ENCODE measurements around the gene PRDM16. TPM values are rescaled to one million over a fixed set of nuclear protein-coding genes. Genes with fewer than 3 reads are reported as not detected.

PRDM16 gene
- total RNA-seq, 2 donors from 2014 or later, result 0.25 TPM; not detected in 1

DNA sequence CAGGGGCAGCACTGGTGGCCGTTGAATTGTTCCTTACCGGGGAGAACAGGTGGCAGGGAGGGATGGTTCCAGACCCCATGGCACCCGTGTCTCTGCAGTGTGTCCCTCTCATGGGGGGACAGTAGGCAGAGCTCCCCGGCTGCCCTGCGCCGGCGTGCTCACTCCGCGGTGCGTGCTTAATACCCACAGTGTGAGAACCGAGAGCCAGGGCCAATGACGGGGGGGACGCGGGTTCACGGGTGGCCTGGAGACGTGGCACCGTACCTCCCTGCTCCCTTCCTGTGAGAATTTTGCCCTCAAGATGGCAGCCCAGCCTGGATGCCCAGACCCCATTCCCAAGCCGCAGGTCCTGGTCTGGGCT is 47.1 kb downstream of the PRDM16 start:
- Mint-ChIP-seq H3K9me3 (no peaks in the 10 kb centered on the region), H3K27ac (no peak overlapping the region), H3K36me3 (no peaks in the 10 kb centered on the region)
- ATAC-seq (no peak), DNase-seq (ENCODE audit: low spot score in 2 of 2) (no peak)

DNA sequence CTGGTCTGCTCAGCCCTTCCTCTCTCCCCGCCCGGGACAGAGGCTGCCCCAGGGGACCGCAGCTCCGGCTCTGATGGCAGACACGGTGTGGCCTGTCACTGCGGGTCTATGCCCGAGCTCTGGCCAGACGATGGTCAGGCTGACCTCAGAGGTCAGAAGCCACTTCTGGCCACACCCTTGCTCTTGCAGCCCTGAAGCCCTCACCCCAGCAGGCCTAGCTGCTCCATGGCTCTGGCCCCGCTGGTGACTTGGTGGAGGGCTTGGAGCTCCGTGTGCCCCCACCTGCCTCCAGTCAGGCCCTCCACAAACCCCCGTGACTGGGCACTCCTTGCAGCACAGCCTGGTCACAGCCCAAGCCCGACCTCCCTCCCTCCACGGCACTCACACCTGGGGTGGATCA is 47.6 kb downstream of the PRDM16 start:
- DNase-seq (ENCODE audit: low spot score in 2 of 2) (no peak), ATAC-seq (no peak)
- Mint-ChIP-seq H3K9me3 (no peaks in the 10 kb centered on the region), H3K36me3 (no peaks in the 10 kb centered on the region), H3K27ac (no peak overlapping the region)

DNA sequence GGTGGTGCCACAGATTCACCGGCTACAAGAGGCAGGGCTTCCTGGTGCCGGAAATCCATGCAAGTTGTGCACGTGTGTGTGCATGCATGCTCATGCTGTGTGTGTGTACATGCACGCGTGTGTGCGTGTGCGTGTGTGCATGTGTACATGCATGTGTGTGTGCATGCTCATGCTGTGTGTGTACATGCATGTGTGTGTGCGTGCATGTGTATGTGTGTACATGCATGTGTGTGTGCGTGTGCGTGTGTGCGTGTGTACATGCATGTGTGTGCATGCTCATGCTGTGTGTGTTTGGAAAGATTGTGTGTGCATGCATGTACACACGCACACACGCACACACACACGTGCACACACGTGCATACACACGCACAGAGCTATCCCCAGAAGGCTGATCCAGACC is 48.9 kb downstream of the PRDM16 start:
- DNase-seq (ENCODE audit: low spot score in 2 of 2) (no peak), ATAC-seq (no peak)

DNA sequence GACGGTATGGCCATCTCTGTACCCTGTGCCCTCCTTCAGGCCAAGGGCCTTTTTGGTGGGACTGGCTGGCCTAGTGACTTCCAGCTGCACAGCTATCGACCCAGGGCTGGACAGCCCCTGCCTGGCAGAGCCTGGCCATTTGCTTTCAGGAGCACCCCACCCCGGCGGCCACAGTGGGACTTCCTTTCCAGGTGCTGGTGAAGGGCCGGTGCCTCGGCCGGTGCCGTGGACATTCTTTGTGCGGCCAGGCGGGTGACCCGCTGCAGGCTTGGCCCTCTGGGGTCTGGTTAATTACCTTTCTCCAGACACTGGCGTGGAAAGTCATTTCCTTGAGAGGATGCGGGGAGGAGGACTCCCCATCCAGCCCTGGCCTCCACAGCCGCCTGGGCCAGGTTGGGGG is 50.1 kb downstream of the PRDM16 start:
- Mint-ChIP-seq H3K27ac (no peak overlapping the region), H3K9me3 (no peaks in the 10 kb centered on the region), H3K36me3 (no peaks in the 10 kb centered on the region)
- no peak for DNase-seq (ENCODE audit: low spot score in 2 of 2)
- no peak for ATAC-seq

More for the DNA sequence above, 48.9 kb downstream of the PRDM16 start:
- no peak overlapping the region for H3K27ac Mint-ChIP-seq
- no peaks in the 10 kb centered on the region for H3K9me3 Mint-ChIP-seq
- no peaks in the 10 kb centered on the region for H3K36me3 Mint-ChIP-seq

DNA sequence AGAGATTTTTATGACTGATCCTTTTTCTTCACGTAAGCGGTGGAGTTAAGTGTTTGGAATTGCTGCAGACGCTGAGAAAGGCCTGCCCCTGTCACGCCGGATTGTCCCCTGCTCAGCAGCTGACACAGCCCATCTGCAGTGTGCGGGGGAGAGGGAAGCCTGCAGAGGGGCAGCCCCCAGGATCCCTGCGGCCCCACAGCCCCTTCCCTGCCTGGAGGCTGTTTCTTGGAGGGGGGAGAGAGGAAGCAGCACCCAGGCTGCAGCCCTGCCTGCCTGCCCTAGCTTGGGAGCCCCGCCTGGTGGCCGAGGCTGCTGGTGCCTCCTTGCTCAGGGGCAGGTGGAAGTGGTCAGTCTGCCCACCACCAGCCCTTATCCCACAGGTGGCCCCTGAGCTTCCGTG is 50.7 kb downstream of the PRDM16 start:
- ATAC-seq (no peak), DNase-seq (ENCODE audit: low spot score in 2 of 2) (no peak)
- Mint-ChIP-seq H3K9me3 (no peaks in the 10 kb centered on the region), H3K27ac (no peak overlapping the region), H3K36me3 (no peaks in the 10 kb centered on the region)

DNA sequence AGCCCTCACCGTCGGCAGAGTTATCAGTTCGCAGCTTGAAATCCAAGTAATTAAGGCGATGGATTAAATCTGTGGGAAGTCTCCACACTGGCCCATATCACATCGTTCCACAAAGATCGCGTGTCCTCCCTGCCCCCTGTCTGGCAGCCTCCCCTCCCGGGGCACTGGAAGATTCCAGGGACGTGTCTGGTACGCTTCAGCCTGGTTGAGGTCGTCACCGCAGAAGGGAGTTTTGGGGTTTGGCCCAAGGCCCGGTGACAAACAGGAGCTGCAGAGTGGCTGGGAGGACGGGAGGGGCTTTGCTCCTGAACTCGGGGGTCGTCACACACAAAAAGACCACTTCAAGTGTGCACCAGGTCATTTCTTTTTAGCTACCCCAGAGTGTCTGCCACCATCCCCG is 51.1 kb downstream of the PRDM16 start:
- ATAC-seq, result no peak
- no peaks in the 10 kb centered on the region for H3K36me3 Mint-ChIP-seq
- no peak for DNase-seq (ENCODE audit: low spot score in 2 of 2)
- H3K27ac Mint-ChIP-seq, result no peak overlapping the region
- H3K9me3 Mint-ChIP-seq, result no peaks in the 10 kb centered on the region

DNA sequence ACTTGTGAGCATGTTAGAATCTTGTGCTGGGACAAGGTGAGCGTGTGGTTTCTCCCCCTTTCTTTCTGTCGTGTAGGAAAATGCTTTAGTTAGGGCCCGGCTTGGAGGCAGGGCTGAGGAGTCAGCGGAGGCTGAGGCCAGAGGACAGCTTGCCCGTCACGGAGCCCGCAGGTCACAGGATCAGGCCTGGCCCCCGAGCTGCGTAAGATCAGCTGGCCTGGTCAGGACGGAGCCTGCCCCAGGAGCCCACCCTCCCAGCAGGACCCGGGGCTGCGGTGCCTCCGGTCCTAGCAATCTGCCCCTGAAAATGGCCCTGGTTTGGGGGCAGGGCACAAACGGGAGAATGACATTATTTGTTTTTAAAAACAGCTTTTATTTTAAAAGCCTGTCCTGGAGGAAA is 52.0 kb downstream of the PRDM16 start:
- Mint-ChIP-seq H3K36me3 (no peaks in the 10 kb centered on the region), H3K27ac (no peak overlapping the region), H3K9me3 (no peaks in the 10 kb centered on the region)
- ATAC-seq, result no peak
- DNase-seq (ENCODE audit: low spot score in 2 of 2), result no peak

DNA sequence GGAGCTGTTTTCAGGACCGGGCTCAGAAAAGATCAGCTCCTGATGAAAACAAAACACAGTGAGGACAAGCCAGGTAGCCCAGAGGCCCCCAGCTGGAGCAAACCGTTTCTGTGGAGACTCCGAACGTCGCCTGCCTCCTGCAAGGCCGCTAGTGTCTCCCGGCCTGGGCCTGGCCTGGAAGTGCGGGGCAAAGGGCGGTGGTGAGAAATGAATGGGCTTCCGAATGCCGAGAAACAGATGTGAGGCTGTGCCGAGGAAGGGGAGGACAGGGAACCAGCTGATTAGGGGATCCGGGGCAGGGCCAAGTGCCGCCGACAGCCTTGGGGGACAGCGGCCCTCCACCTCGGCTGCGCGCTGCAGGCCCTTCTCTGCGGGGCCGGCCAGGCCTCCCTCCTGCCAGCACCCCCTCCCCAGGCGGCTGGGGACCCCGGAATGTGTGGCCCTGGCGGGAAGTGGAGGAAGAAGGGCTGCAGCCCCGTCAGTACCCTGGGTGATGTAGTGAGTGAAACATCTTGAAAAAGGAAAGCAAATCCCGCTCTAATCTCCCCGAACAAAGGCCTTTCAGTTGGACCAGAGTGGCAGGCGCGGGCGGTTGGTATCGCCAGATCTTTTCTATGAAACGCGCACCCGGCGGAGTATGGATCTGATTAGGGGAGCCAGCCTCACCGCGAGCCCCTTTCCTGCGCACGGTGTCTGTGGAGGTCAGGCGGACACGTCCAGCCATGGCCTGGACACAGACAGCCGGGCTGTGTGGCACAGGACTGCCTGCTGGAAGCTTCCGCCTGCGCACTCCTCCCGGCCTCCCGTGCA is 52.6 kb downstream of the PRDM16 start:
- Mint-ChIP-seq H3K27ac (no peak overlapping the region), H3K36me3 (no peaks in the 10 kb centered on the region), H3K9me3 (no peaks in the 10 kb centered on the region)
- ATAC-seq (no peak), DNase-seq (ENCODE audit: low spot score in 2 of 2) (no peak)

DNA sequence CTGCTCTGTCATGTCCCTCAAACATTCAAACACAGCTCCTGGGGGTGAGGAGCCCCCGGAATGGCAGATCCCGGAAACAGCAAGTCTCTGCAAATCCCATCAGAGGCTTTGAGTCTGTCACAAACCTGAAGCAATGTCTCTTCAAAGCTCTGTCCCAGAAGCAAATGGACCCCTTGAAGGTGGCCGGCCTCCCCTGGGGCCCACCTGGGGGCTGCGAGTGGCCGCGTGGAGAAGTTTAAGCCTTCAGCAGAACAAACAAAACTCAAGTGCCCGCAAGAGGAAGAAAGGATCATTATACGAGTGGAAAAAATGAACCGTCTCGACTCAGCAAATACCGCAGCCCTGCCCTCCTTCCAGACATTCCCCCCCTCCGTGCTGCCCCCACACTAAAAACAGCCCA is 53.3 kb downstream of the PRDM16 start:
- H3K9me3 Mint-ChIP-seq, result no peaks in the 10 kb centered on the region
- no peak for ATAC-seq
- DNase-seq (ENCODE audit: low spot score in 2 of 2), result no peak
- H3K27ac Mint-ChIP-seq, result no peak overlapping the region
- no peaks in the 10 kb centered on the region for H3K36me3 Mint-ChIP-seq

DNA sequence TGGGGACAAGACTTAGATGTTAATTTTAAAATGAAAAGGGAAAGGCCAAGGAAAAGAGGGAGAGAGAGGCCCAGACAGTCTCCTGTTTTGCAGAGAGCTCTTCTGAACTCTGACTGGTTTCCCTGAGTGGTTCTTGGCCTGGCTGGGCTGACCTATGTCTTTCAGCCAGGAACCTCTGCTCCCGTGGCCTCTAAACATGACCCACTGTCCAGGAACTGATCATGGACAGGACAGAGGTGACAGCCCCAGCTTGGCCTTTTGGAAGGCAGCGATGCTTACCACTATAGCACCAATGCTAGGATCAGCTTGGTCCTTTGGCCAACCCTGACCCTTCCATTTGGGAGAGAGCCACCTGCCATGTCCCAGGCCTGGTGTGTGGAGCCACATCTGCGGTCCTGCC is 55.2 kb downstream of the PRDM16 start:
- H3K9me3 Mint-ChIP-seq, result no peaks in the 10 kb centered on the region
- DNase-seq (ENCODE audit: low spot score in 2 of 2) (no peak), ATAC-seq (no peak)
- no peaks in the 10 kb centered on the region for H3K36me3 Mint-ChIP-seq
- H3K27ac Mint-ChIP-seq, result no peak overlapping the region

DNA sequence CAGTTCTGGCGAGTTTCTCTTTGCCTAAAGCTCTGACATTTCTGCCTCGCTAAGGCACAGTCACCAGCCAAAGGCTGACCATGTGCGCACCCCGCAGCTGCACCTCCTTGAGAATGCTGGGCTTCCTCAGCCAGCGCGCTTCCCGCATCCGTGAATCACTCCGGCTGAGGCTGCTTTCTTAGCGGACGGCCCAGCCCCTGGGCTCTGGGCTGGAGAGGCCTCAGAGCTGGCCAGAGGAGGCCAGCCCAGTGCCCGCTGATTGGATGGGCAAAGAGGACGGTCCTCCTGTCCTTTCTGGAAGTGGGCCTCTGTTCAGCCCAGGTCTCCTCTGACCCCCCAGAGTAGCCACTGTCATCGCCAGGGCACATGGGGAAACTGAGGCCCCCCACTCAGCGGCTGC is 56.1 kb downstream of the PRDM16 start:
- no peaks in the 10 kb centered on the region for H3K9me3 Mint-ChIP-seq
- DNase-seq (ENCODE audit: low spot score in 2 of 2) (no peak), ATAC-seq (no peak)
- no peaks in the 10 kb centered on the region for H3K36me3 Mint-ChIP-seq
- H3K27ac Mint-ChIP-seq, result no peak overlapping the region

DNA sequence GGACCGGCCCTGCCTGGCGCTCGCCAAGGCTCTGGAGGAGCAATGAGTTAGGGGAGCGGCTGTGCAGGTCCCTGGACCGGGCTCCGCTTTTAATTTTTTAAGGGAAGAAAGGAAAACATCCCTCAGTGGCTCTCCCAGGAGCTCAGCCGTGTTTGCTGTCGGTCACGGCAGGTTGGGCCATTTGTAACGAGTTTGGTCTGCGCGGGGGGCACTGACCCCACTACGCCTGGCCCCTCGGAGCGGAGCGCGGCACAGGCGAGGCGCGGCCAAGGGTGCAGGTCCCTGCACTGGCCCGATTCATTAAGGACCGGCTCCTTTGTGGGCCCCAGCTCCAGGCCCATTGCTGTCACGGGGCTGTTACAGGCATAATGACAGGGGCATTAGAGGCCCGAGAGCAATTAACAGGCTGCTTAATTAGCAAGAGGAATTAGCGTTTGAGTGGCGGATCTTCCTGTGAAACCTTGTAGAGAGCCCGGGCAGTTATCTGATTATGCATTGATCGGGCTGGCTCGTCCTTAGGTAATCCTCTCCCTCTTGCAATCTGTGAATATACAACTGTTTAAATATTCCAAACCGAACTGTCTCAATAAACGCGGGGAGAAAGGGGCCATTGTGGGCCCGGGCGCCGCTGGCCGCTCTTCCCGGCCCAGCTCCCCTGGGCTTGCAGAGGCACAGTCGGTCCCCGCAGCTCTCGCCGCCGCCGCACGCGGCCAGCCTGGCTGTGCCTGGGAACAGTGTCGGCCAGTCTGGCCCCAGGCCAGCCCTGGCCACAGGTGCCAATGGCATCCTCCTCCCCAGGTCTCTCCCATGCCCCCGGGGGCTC is 56.8 kb downstream of the PRDM16 start:
- no peaks in the 10 kb centered on the region for H3K9me3 Mint-ChIP-seq
- no peak overlapping the region for H3K27ac Mint-ChIP-seq
- ATAC-seq (no peak), DNase-seq (ENCODE audit: low spot score in 2 of 2) (no peak)
- H3K36me3 Mint-ChIP-seq, result no peaks in the 10 kb centered on the region

DNA sequence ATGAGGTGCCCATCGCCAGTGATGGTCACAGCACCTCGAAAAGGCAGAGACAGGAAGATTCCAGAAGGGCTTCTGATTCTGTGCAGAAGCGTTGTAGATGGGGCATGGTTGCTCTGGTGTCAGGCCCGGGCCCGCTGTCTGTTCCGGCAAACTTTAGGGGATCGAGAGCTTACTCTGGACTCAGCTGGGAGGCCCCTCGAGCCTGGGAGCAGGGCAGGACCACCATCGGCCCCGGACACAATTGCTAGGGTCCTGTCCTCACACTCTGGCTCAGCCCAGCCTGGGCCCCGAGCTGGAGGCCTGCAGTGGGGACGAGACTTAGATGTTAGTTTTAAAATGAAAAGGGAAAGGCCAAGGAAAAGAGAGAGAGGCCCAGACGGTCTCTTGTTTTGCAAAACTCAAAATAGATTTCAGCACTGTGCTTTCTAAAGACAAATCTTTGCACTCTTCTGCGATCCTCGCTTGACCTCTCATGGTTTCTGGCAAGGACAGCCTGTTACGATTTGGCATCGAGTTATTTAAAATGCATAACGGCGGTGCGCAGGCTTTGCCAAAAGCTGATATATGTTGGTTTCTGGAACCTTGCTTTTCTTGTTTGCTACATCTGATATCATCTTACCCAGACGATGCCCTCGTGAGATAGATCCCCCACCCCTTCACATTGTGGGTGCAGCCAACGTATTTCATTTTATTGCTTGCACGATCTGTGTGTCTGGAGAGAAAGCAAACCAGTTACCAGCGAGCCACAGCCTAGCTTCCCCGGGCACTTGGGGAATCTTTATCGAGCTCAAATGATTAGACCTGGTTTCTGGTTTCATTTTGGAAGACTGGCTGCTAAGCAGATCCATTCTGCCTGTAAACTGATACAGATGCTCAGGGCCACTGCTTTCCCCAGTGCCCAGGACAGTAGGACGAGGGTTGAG is 58.0 kb downstream of the PRDM16 start:
- DNase-seq (ENCODE audit: low spot score in 2 of 2) (no peak), ATAC-seq (no peak)
- H3K9me3 Mint-ChIP-seq, result no peaks in the 10 kb centered on the region
- no peaks in the 10 kb centered on the region for H3K36me3 Mint-ChIP-seq
- no peak overlapping the region for H3K27ac Mint-ChIP-seq

DNA sequence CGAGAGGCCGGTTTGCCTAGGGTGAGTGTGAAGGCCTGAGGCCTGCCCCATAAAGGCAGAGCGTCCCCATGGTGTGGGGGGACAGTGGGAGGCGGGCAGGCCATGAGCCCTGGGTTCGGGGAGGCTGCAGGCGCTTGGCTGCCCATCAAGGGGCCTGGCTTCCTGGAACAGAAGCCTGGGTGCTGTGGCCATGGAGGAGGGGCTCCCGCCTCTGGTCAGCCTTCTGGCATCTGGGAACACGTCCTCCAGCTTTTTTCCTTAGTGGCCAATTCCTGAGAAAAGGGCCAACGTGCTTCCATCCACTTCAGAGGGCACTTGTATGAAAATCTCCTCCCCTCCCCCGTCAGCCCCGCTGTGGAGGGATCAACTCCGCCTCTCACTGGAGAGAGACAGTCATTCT is 58.7 kb downstream of the PRDM16 start:
- Mint-ChIP-seq H3K36me3 (no peaks in the 10 kb centered on the region), H3K9me3 (no peaks in the 10 kb centered on the region), H3K27ac (no peak overlapping the region)
- DNase-seq (ENCODE audit: low spot score in 2 of 2), result no peak
- ATAC-seq, result no peak

DNA sequence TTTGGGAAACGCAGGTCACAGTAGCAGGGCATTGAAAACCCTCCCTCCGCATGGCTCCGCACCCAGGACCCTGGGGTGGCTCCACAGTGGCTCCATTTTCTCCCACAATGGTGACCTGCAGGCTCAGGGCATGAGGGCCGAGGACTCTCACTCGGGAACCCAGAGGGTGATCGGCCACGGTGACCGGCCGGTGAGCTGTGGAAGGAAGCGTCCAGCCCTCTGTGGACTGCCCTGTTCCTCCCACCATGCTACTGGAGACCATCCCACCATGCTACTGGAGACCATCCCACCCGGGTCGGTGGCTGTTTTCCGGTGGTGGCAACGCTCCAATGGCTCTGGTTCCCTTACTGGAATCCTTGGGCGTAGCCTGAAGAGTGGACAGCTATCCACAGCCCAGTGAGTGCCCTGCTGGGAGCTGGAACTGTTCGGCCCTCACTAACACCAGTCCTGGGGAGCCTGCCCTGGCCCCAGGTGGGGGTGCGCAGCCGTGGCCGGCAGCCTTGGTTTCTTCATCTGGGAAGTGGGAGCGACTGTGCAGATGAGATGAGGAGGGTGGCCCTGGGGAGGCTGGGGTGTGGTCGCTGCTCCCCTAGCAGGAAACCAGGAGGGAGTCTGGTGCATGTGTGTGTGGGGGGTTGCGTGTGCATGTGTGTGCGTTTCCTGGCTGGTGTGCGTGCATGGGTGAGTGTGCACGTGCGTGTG is 59.6 kb downstream of the PRDM16 start:
- Mint-ChIP-seq H3K9me3 (no peaks in the 10 kb centered on the region), H3K27ac (peak overlapping the region in 1 of 2 donors; percentile 14), H3K36me3 (no peaks in the 10 kb centered on the region)
- DNase-seq (ENCODE audit: low spot score in 2 of 2), result no peak
- ATAC-seq, result no peak

DNA sequence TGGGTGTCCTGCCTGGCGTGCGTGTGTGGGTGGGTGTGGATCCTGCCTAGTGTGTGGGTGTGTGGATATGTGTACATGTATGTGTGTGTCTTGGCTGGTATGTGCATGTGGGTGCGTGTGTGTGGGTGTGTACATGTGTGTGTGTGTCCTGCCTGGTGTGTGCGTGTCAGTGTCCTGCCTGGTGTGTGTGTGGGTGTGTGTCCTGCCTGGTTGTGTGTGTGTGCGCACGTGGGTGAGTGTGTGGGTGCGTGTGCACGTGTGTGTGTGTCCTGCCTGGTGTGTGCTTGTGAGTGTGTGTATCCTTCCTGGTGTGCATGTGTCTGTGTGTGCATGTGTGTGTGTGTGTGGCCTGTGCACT is 60.1 kb downstream of the PRDM16 start:
- Mint-ChIP-seq H3K36me3 (no peaks in the 10 kb centered on the region), H3K9me3 (no peaks in the 10 kb centered on the region), H3K27ac (no peak overlapping the region)
- DNase-seq (ENCODE audit: low spot score in 2 of 2) (no peak), ATAC-seq (no peak)

DNA sequence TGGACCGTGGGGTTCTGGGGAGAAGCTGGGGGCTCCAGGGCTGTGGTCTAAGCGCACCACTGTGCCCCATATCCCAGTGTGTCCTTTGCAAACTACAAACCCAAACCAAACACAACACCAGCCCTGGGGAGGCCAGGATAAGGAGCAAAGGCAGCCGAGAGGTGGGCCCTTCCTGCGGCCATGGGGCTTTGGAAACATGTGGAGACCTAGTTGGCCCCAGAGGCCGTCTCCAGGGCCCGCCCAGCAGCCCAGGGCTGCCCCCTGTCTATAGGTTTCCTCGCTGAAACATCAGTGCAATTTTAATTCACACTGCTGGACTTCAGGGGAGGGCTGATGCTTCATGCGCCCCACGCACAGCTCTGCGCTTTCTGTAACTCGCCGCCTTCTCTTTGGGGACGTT is 61.3 kb downstream of the PRDM16 start:
- H3K9me3 Mint-ChIP-seq, result no peaks in the 10 kb centered on the region

More for the DNA sequence above, 61.3 kb downstream of the PRDM16 start:
- no peak overlapping the region for H3K27ac Mint-ChIP-seq
- no peaks in the 10 kb centered on the region for H3K36me3 Mint-ChIP-seq
- no peak for DNase-seq (ENCODE audit: low spot score in 2 of 2)
- ATAC-seq, result no peak

Data from activated naive CD4-positive, alpha-beta T cell treated with anti-CD3 and anti-CD28 coated beads, Interleukin-2, amount 50 U/mL, for 72 hours (primary cell).